Neural cell (in vitro differentiated cells): ENCODE measurements around the gene MYO1F. TPM values are rescaled to one million over a fixed set of nuclear protein-coding genes. Genes with fewer than 3 reads are reported as not detected.

Experiments
- H2AFZ ChIP-seq: fragments of 200-600, 300-800 bp; sonication (generic), shearing (Covaris generic); 2 replicates; pipeline ENCODE4 v1.6.0; 2014; ENCODE audit warnings: low read depth, mild to moderate bottlenecking, antibody characterized with exemption, low read length, moderate library complexity
- H3F3A ChIP-seq: fragments of 200-600 bp; shearing (Covaris generic); 2 replicates; pipeline ENCODE4 v1.6.1; 2016; ENCODE audit warnings: mild to moderate bottlenecking, moderate library complexity, mixed read lengths, antibody characterized with exemption, low read length; ENCODE audit not compliant: insufficient read depth, poor library complexity, severe bottlenecking
- H3K27ac ChIP-seq: fragments of 200-600, 300-800 bp; sonication (generic), shearing (Covaris generic); 2 replicates; pipeline ENCODE4 v1.5.1; 2014; ENCODE audit warnings: mild to moderate bottlenecking, low read length, moderate library complexity
- H3K27me3 ChIP-seq: fragments of 300-800, 200-600 bp; sonication (generic), shearing (Covaris generic); 2 replicates; pipeline ENCODE4 v1.6.0; 2014; ENCODE audit warnings: mild to moderate bottlenecking, low read depth, low read length, moderate library complexity; ENCODE audit not compliant: insufficient read depth
- H3K36me3 ChIP-seq: fragments of 300-800, 200-600 bp; sonication (generic), shearing (Covaris generic); 2 replicates; pipeline ENCODE4 v1.5.1; 2014; ENCODE audit warnings: mild to moderate bottlenecking, antibody characterized with exemption, low read length, moderate library complexity; ENCODE audit not compliant: insufficient read depth
- H3K4me2 ChIP-seq: fragments of 300-800, 200-600 bp; sonication (generic), shearing (Covaris generic); 2 replicates; pipeline ENCODE4 v1.6.0; 2014; ENCODE audit warnings: mild to moderate bottlenecking, low read length
- H3K4me3 ChIP-seq: fragments of 300-800, 200-600 bp; sonication (generic), shearing (Covaris generic); 2 replicates; pipeline ENCODE4 v1.5.1; 2014; ENCODE audit warnings: mild to moderate bottlenecking, low read length, moderate library complexity
- H3K79me2 ChIP-seq: fragments of 200-600 bp; shearing (Covaris generic); replicated peaks from 2 replicates; pipeline ENCODE4 v1.6.0; 2014; ENCODE audit warnings: mild to moderate bottlenecking, low read length, moderate library complexity; ENCODE audit not compliant: insufficient read depth
- H3K9ac ChIP-seq: fragments of 300-800, 200-600 bp; sonication (generic), shearing (Covaris generic); 2 replicates; pipeline ENCODE4 v1.6.1; 2016; ENCODE audit warnings: mild to moderate bottlenecking, low read length, mixed read lengths
- H3K9me2 ChIP-seq: fragments of 200-600 bp; shearing (Covaris generic); 2 replicates; pipeline ENCODE4 v1.6.1; 2016; ENCODE audit warnings: mild to moderate bottlenecking, low read length, mixed read lengths; ENCODE audit not compliant: insufficient read depth
- H3K9me3 ChIP-seq: fragments of 200-600, 300-800 bp; sonication (generic), shearing (Covaris generic); 2 replicates; pipeline ENCODE4 v1.6.1; 2016; ENCODE audit warnings: mild to moderate bottlenecking, mixed run types, low read length, moderate library complexity, mixed read lengths
- H4K20me1 ChIP-seq: fragments of 200-600 bp; shearing (Covaris generic); 2 replicates; pipeline ENCODE4 v1.6.1; 2016; ENCODE audit warnings: mild to moderate bottlenecking, mixed run types; ENCODE audit not compliant: insufficient read depth
- CTCF ChIP-seq: fragments of 450-650 bp; IDR thresholded peaks from 2 replicates; pipeline ENCODE4 v1.5.1; 2014; ENCODE audit warnings: antibody characterized with exemption, mild to moderate bottlenecking, moderate library complexity; ENCODE audit not compliant: poor library complexity, severe bottlenecking
- EP300 ChIP-seq: fragments of 450-650 bp; conservative IDR thresholded peaks from 2 replicates; pipeline ENCODE4 v1.6.1; 2014; ENCODE audit warnings: antibody characterized with exemption, mild to moderate bottlenecking, moderate library complexity; ENCODE audit not compliant: poor library complexity, severe bottlenecking
- EZH2 ChIP-seq: fragments of 200-600, 300-800 bp; shearing (Covaris generic), sonication (generic); IDR thresholded peaks from 2 replicates; pipeline ENCODE4 v1.6.1; 2014; ENCODE audit warnings: antibody characterized with exemption, low read length, borderline replicate concordance, mild to moderate bottlenecking; ENCODE audit not compliant: insufficient read depth, poor library complexity, severe bottlenecking
- MXI1 ChIP-seq: fragments of 450-650 bp; conservative IDR thresholded peaks from 2 replicates; pipeline ENCODE4 v1.6.1; 2014; ENCODE audit warnings: antibody characterized with exemption, mild to moderate bottlenecking; ENCODE audit not compliant: poor library complexity, severe bottlenecking
- POLR2AphosphoS5 ChIP-seq: IDR thresholded peaks from 2 replicates; pipeline ENCODE4 v1.6.1; 2012
- RAD21 ChIP-seq: fragments of 450-650 bp; conservative IDR thresholded peaks from 2 replicates; pipeline ENCODE4 v1.6.1; 2014; ENCODE audit warnings: antibody characterized with exemption, mild to moderate bottlenecking, moderate library complexity
- REST ChIP-seq: IDR thresholded peaks from 2 replicates; pipeline ENCODE4 v1.6.1; 2012; ENCODE audit warnings: borderline replicate concordance
- SMC3 ChIP-seq: fragments of 450-650 bp; conservative IDR thresholded peaks from 2 replicates; pipeline ENCODE4 v1.6.1; 2014; ENCODE audit warnings: antibody characterized with exemption, mild to moderate bottlenecking, moderate library complexity; ENCODE audit not compliant: poor library complexity
- TAF1 ChIP-seq: IDR thresholded peaks from 2 replicates; pipeline ENCODE4 v1.6.1; 2012; ENCODE audit warnings: low read depth
- polyA plus RNA-seq: library from polyadenylated mRNA; depleted of rRNA; stranded (reverse); fragments of >200 nt; gene quantifications from 2 replicates; pipeline ENCODE4 v1.2.3, GENCODE V29; 2014

MYO1F gene
- polyA plus RNA-seq, 1 donor from 2014 or later = 0.40 TPM

DNA sequence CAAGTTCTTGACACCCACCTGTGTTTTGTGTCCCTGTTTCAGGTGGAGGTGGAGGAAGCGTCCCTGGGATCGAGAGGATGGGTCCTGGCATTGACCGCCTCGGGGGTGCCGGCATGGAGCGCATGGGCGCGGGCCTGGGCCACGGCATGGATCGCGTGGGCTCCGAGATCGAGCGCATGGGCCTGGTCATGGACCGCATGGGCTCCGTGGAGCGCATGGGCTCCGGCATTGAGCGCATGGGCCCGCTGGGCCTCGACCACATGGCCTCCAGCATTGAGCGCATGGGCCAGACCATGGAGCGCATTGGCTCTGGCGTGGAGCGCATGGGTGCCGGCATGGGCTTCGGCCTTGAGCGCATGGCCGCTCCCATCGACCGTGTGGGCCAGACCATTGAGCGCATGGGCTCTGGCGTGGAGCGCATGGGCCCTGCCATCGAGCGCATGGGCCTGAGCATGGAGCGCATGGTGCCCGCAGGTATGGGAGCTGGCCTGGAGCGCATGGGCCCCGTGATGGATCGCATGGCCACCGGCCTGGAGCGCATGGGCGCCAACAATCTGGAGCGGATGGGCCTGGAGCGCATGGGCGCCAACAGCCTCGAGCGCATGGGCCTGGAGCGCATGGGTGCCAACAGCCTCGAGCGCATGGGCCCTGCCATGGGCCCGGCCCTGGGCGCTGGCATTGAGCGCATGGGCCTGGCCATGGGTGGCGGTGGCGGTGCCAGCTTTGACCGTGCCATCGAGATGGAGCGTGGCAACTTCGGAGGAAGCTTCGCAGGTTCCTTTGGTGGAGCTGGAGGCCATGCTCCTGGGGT lies 91.5 kb downstream of the MYO1F start:
- no peak overlapping the region for H3K4me3 ChIP-seq
- no peak overlapping the region for H2AFZ ChIP-seq
- no peak overlapping the region for H3K27ac ChIP-seq
- no peaks in the 10 kb centered on the region for H3K27me3 ChIP-seq
- no peak for TF ChIP-seq REST
- TF ChIP-seq CTCF = no peak
- no peak for TF ChIP-seq POLR2AphosphoS5
- no peak for TF ChIP-seq EZH2
- no peak for TF ChIP-seq SMC3
- no peak for TF ChIP-seq EP300
- no peak for TF ChIP-seq RAD21
- TF ChIP-seq TAF1 = no peak
- TF ChIP-seq MXI1 = no peak
- H3K9me2 ChIP-seq = no peaks in the 10 kb centered on the region
- no peaks in the 10 kb centered on the region for H3K9me3 ChIP-seq
- H4K20me1 ChIP-seq = peaks cover 12% of the 10 kb centered on the region
- peaks cover 12% of the 10 kb centered on the region for H3K36me3 ChIP-seq
- H3K9ac ChIP-seq = no peak overlapping the region
- no peaks in the 10 kb centered on the region for H3F3A ChIP-seq
- peaks cover 8% of the 10 kb centered on the region for H3K79me2 ChIP-seq
- no peak overlapping the region for H3K4me2 ChIP-seq

DNA sequence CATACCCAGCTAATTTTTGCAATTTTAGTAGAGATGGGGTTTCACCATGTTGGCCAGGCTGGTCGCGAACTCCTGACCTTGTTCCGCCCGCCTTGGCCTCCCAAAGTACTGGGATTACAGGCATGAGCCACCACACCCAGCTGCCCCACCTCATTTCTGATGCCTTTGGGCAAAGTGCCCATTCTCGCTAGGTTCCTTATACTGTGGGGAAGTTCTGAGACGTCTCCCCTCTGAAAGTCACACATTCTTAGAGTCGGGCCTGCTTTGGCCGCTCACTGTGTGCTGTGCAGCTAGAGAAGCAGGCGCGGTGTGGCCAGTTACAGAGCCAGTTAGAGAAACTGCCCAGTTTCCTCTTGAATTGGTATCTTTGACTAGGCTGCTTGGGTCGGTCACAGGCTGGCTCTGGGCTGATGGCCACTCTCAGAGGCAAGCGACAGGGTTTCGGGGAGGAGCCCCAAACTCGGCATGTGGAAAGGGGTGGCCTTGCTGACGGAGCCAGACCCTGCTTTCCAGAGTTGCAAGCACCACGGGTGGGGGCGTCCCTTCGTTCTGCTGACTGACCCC lies 92.8 kb downstream of the MYO1F start:
- no peaks in the 10 kb centered on the region for H3K9me2 ChIP-seq
- H3K4me3 ChIP-seq = no peak overlapping the region
- H2AFZ ChIP-seq = no peak overlapping the region
- no peak overlapping the region for H3K4me2 ChIP-seq
- no peak overlapping the region for H3K27ac ChIP-seq
- H3K9ac ChIP-seq = no peak overlapping the region
- peaks cover 12% of the 10 kb centered on the region for H3K36me3 ChIP-seq
- no peak for TF ChIP-seq MXI1
- no peak for TF ChIP-seq EP300
- TF ChIP-seq CTCF = no peak
- no peak for TF ChIP-seq REST
- no peak for TF ChIP-seq EZH2
- no peak for TF ChIP-seq SMC3
- H3F3A ChIP-seq = no peaks in the 10 kb centered on the region
- H3K79me2 ChIP-seq = peaks cover 20% of the 10 kb centered on the region
- H3K27me3 ChIP-seq = no peaks in the 10 kb centered on the region
- H4K20me1 ChIP-seq = peaks cover 13% of the 10 kb centered on the region
- no peaks in the 10 kb centered on the region for H3K9me3 ChIP-seq
